ENCODE data around the gene ISYNA1. TPM values are rescaled to one million over a fixed set of nuclear protein-coding genes. Genes with fewer than 3 reads are reported as not detected.

ISYNA1 gene
- total and polyA plus RNA-seq, 2 of the 13 experiments (the other 11 are each of a cell fraction or from before 2014, with no cell fraction given) = 29.6 to 48.5 TPM

GRCh38 chr19:18419195-18419698, 18.7 kb downstream of the ISYNA1 start, which contains the start of gene SSBP4 (continued):
- TF ChIP-seq SP1 (IDR thresholded peaks at IDR 0.05) = no peak
- peak; percentile 17; the same call in 1 of the 2 replicates for TF ChIP-seq SP1 (CRISPR knock-in tag; IDR thresholded peaks at IDR 0.05)
- TF ChIP-seq GLMP (CRISPR knock-in tag; IDR thresholded peaks at IDR 0.05; ENCODE audit: borderline replicate concordance) = no peak
- peak in 1 of 2 experiments; percentile 7; a peak in 1 of 4 replicates for TF ChIP-seq KLF16 (CRISPR knock-in tag; IDR thresholded peaks at IDR 0.05)
- no peak for TF ChIP-seq MED8 (CRISPR knock-in tag; IDR thresholded peaks at IDR 0.05; ENCODE audit: insufficient replicate concordance)
- no peak for TF ChIP-seq TAF1 (CRISPR knock-in tag; IDR thresholded peaks at IDR 0.05)
- TF ChIP-seq MXD3 (CRISPR knock-in tag; IDR thresholded peaks at IDR 0.05) = no peak
- TF ChIP-seq RFX1 (IDR thresholded peaks at IDR 0.05) = peak; percentile 82
- TF ChIP-seq NCOR1 (IDR thresholded peaks at IDR 0.05; ENCODE audit: borderline replicate concordance, low read length) = no peak
- TF ChIP-seq TFDP1 (CRISPR knock-in tag; IDR thresholded peaks at IDR 0.05; ENCODE audit: borderline replicate concordance) = peak; percentile 63; the same call in 1 of the 2 replicates
- peak; percentile 93 for TF ChIP-seq ZBTB14 (CRISPR knock-in tag; IDR thresholded peaks at IDR 0.05)
- TF ChIP-seq ZSCAN20 (CRISPR knock-in tag; IDR thresholded peaks at IDR 0.05; ENCODE audit: borderline replicate concordance) = 0 out of 2 replicates have a peak, but pooled peaks have one; percentile 19
- no peak for TF ChIP-seq EZH2 (conservative IDR thresholded peaks at IDR 0.05; ENCODE audit: low read depth, low read length)
- no peak; the same call in 1 of the 2 replicates for TF ChIP-seq HINFP (CRISPR knock-in tag; IDR thresholded peaks at IDR 0.05; ENCODE audit: low read depth)
- TF ChIP-seq BHLHE40 (IDR thresholded peaks at IDR 0.05; ENCODE audit: low read length) = no peak
- no peak for TF ChIP-seq ZNF660 (CRISPR knock-in tag; IDR thresholded peaks at IDR 0.05; ENCODE audit: borderline replicate concordance, low read depth)
- peak; percentile 50; the same call in 1 of the 2 replicates for TF ChIP-seq PHF20 (CRISPR knock-in tag; IDR thresholded peaks at IDR 0.05)
- peak; percentile 49 for TF ChIP-seq STAG1 (CRISPR knock-in tag; IDR thresholded peaks at IDR 0.05)
- TF ChIP-seq THAP9 (CRISPR knock-in tag; IDR thresholded peaks at IDR 0.05; ENCODE audit: borderline replicate concordance) = no peak
- no peak; the same call in 1 of the 2 replicates for TF ChIP-seq ZNF143 (CRISPR knock-in tag; IDR thresholded peaks at IDR 0.05)
- no peak for TF ChIP-seq PHB2 (IDR thresholded peaks at IDR 0.05; ENCODE audit: partially characterized antibody)
- TF ChIP-seq KLF9 (CRISPR knock-in tag; IDR thresholded peaks at IDR 0.05; ENCODE audit: low read depth) = no peak
- no peak for TF ChIP-seq ESRRA (CRISPR knock-in tag; IDR thresholded peaks at IDR 0.05; ENCODE audit: low read depth)
